Panc1 (cell line): Measurements from ENCODE around the gene GPD1L. TPM values are rescaled to one million over a fixed set of nuclear protein-coding genes. Genes with fewer than 3 reads are reported as not detected.

Experiments
- ATAC-seq: fragments of 200-7000 bp; cut with Tn5 transposase; 2 replicates; pipeline ENCODE4 v1.9.1; 2020; ENCODE audit warnings: mild to moderate bottlenecking, moderate library complexity
- BruUV-seq: library from RNA; stranded (reverse); fragments of 400-500 nt; replicated peaks from 2 replicates; lab custom pipeline; 2021; lab: Mats Ljungman, UMichigan
- CTCF ChIA-PET: fragments of 300-600 bp; sonication (Branson Sonifier 250); formaldehyde crosslinking; loops from one replicate; lab custom pipeline; 2022; ENCODE audit warnings: antibody characterized with exemption; lab: Charles Lee
- POLR2A ChIA-PET: fragments of 300-600 bp; sonication (Branson Sonifier 250); formaldehyde crosslinking; loops from one replicate; lab custom pipeline; 2022; ENCODE audit warnings: antibody characterized with exemption; lab: Charles Lee
- DNase-seq: peaks from one replicate; pipeline ENCODE4 v3.0.0-alpha.2; 2010; ENCODE audit warnings: low read depth, low spot score
- H3K27ac ChIP-seq: 2 replicates; pipeline ENCODE4 v1.5.1; 2011; ENCODE audit warnings: mild to moderate bottlenecking, low read length, inconsistent platforms
- H3K27me3 ChIP-seq: fragments of 200-500 bp; sonication (Bioruptor generic); 2 replicates; pipeline ENCODE4 v1.6.0; 2014; ENCODE audit warnings: low read length, inconsistent platforms; ENCODE audit not compliant: control insufficient read depth, insufficient read depth
- H3K36me3 ChIP-seq: fragments of 200-500 bp; sonication (Bioruptor generic); 2 replicates; pipeline ENCODE4 v1.5.1; 2014; ENCODE audit warnings: inconsistent platforms, mild to moderate bottlenecking, low read length, moderate library complexity; ENCODE audit not compliant: control insufficient read depth, insufficient read depth
- H3K4me1 ChIP-seq: 2 replicates; pipeline ENCODE4 v1.5.1; 2011; ENCODE audit warnings: inconsistent platforms, mild to moderate bottlenecking, low read length, moderate library complexity; ENCODE audit not compliant: control insufficient read depth, insufficient read depth
- H3K4me3 ChIP-seq, 2 experiments: 2 replicates each; pipeline ENCODE4 v1.5.1; 2011 to 2012; ENCODE audit warnings: low read depth in 2 of 2, low read length in 2 of 2, mild to moderate bottlenecking in 2 of 2, inconsistent platforms in 1 of 2, moderate library complexity in 1 of 2
- H3K9me3 ChIP-seq: fragments of 200-500 bp; sonication (Bioruptor generic); 2 replicates; pipeline ENCODE4 v1.5.1; 2014; ENCODE audit warnings: low read depth, mild to moderate bottlenecking, inconsistent platforms, low read length, moderate library complexity; ENCODE audit not compliant: control insufficient read depth, insufficient read depth
- POLR2AphosphoS5 ChIP-seq: IDR thresholded peaks from 2 replicates; pipeline ENCODE4 v1.6.1; 2012; ENCODE audit warnings: mild to moderate bottlenecking, low read depth, low read length, moderate library complexity
- SIN3A ChIP-seq: IDR thresholded peaks from 2 replicates; pipeline ENCODE4 v1.6.1; 2012; ENCODE audit warnings: low read depth, mild to moderate bottlenecking, low read length, moderate library complexity, borderline replicate concordance; ENCODE audit not compliant: insufficient read depth
- TCF7L2 ChIP-seq: IDR thresholded peaks from 2 replicates; pipeline ENCODE4 v1.6.1; 2011; ENCODE audit warnings: mild to moderate bottlenecking, low read depth, low read length, inconsistent platforms
- in situ Hi-C: cut with HindIII; loops from 2 replicates; pipeline ENCODE4 v1.10.0; 2016; ENCODE audit warnings: low sequenced_read_pairs, low pct_unique_long_range_greater_than_20kb
- intact Hi-C: fragments of 100-400 bp; cut with micrococcal nuclease; formaldehyde crosslinking; loops from one replicate; pipeline ENCODE4 v1.10.0; 2022; ENCODE audit not compliant: unreplicated experiment
- total RNA-seq: library from RNA; stranded (reverse); gene quantifications from one replicate; pipeline ENCODE4 v1.2.1, GENCODE V29; 2021; ENCODE audit not compliant: unreplicated experiment
- TF ChIP-seq, protein P1 (sequence below), 2 experiments: IDR thresholded peaks; 2 replicates each; pipeline ENCODE4 v1.6.1; 2011 to 2012; ENCODE audit warnings: low read depth in 2 of 2, control low read depth in 1 of 2, low read length in 1 of 2, mild to moderate bottlenecking in 1 of 2, moderate library complexity in 1 of 2; ENCODE audit not compliant: insufficient read depth in 1 of 2
- TF ChIP-seq, protein P2 (sequence below): fragments of 450-650 bp; IDR thresholded peaks from 2 replicates; pipeline ENCODE4 v1.5.1; 2017; ENCODE audit warnings: mild to moderate bottlenecking

Gene GPD1L
- total RNA-seq, 1 experiment from 2014 or later = 10.5 TPM

DNA sequence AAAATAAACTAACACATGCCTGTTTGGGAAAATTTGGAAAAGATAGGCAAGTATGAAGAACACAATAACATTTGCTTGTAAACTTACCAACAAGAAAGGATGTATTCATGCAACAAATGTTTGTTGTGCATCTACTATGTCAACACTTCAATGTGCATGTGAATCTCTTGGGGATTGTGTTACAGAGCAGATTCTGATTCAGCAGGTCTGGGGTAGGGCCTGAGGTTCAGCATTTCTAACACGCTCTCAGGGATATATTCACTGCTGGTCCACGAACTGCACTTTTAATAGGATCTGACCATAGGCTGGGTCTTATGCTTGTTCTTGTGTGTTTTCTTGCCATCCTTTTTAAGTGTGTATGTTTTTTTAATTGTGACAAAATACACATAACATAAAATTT is 11.8 kb downstream of the GPD1L start:
- Histone ChIP-seq H3K9me3 (no peaks in the 10 kb centered on the region), H3K36me3 (no peaks in the 10 kb centered on the region), H3K27ac (no peak overlapping the region), H3K27me3 (no peaks in the 10 kb centered on the region), H3K4me1 (no peaks in the 10 kb centered on the region), H3K4me3 (no peak overlapping the region)
- no TSS peak for BruUV-seq
- ChIA-PET CTCF (no interaction called here), POLR2A (no interaction called here)
- in situ Hi-C loops = no loop called here
- DNase-seq (no peak), ATAC-seq (no peak)
- TF ChIP-seq, protein P1, sequence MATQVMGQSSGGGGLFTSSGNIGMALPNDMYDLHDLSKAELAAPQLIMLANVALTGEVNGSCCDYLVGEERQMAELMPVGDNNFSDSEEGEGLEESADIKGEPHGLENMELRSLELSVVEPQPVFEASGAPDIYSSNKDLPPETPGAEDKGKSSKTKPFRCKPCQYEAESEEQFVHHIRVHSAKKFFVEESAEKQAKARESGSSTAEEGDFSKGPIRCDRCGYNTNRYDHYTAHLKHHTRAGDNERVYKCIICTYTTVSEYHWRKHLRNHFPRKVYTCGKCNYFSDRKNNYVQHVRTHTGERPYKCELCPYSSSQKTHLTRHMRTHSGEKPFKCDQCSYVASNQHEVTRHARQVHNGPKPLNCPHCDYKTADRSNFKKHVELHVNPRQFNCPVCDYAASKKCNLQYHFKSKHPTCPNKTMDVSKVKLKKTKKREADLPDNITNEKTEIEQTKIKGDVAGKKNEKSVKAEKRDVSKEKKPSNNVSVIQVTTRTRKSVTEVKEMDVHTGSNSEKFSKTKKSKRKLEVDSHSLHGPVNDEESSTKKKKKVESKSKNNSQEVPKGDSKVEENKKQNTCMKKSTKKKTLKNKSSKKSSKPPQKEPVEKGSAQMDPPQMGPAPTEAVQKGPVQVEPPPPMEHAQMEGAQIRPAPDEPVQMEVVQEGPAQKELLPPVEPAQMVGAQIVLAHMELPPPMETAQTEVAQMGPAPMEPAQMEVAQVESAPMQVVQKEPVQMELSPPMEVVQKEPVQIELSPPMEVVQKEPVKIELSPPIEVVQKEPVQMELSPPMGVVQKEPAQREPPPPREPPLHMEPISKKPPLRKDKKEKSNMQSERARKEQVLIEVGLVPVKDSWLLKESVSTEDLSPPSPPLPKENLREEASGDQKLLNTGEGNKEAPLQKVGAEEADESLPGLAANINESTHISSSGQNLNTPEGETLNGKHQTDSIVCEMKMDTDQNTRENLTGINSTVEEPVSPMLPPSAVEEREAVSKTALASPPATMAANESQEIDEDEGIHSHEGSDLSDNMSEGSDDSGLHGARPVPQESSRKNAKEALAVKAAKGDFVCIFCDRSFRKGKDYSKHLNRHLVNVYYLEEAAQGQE (IDR thresholded peaks at IDR 0.05; ENCODE audit: insufficient read depth in 1 of 2, low read depth in 2 of 2, low read length in 1 of 2) = no peak
- no peak for TF ChIP-seq SIN3A
- TF ChIP-seq, protein P2, sequence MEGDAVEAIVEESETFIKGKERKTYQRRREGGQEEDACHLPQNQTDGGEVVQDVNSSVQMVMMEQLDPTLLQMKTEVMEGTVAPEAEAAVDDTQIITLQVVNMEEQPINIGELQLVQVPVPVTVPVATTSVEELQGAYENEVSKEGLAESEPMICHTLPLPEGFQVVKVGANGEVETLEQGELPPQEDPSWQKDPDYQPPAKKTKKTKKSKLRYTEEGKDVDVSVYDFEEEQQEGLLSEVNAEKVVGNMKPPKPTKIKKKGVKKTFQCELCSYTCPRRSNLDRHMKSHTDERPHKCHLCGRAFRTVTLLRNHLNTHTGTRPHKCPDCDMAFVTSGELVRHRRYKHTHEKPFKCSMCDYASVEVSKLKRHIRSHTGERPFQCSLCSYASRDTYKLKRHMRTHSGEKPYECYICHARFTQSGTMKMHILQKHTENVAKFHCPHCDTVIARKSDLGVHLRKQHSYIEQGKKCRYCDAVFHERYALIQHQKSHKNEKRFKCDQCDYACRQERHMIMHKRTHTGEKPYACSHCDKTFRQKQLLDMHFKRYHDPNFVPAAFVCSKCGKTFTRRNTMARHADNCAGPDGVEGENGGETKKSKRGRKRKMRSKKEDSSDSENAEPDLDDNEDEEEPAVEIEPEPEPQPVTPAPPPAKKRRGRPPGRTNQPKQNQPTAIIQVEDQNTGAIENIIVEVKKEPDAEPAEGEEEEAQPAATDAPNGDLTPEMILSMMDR = no peak
- TF ChIP-seq POLR2AphosphoS5 = no peak
- no peak for TF ChIP-seq TCF7L2
- intact Hi-C loops = no loop called here

DNA sequence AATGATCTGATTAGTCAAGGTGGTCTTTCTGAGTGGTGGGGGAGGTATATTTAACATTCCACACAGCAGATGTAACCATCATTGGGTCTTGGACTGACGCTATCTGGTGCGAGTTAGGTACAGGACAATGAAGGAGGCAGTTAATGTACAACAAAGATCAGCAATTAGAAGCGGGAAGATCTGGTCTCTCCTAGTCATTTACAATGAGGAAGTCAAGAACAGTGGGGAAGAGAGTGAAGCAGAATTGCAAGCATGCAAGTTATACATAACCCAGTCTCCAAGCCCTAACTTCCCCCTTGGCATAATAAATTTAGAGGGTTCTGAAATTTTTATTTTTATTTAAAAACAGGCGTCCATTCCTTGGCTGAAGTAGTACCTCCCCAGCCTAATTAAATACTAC is 14.1 kb downstream of the GPD1L start:
- CTCF ChIA-PET = no interaction called here

More for the DNA sequence above, 14.1 kb downstream of the GPD1L start:
- no peak for ATAC-seq
- POLR2A ChIA-PET = no interaction called here
- Histone ChIP-seq H3K9me3 (no peaks in the 10 kb centered on the region), H3K4me3 (no peak overlapping the region), H3K27me3 (no peaks in the 10 kb centered on the region), H3K4me1 (no peaks in the 10 kb centered on the region), H3K27ac (no peak overlapping the region), H3K36me3 (no peaks in the 10 kb centered on the region)
- TF ChIP-seq TCF7L2 (no peak), POLR2AphosphoS5 (no peak), SIN3A (no peak)
- TF ChIP-seq, protein P1 (IDR thresholded peaks at IDR 0.05; ENCODE audit: insufficient read depth in 1 of 2, low read depth in 2 of 2, low read length in 1 of 2) = no peak
- TF ChIP-seq, protein P2 = no peak
- intact Hi-C loops (no loop called here), in situ Hi-C loops (no loop called here)
- no peak for DNase-seq
- BruUV-seq = no TSS peak
